Memory B cell (primary cell): Measurements from ENCODE around the gene NAA38.
"Not testable (repeated sequence)": the region's sequence is repeated elsewhere in the genome, so short reads cannot be mapped to it uniquely, and the experiment has no call there.

Experiments used
- ATAC-seq: fragments of 150-1000 bp; cut with Tn5 transposase; 2 replicates; pipeline ENCODE4 v1.10.0; 2021; ENCODE audit warnings: low read depth, mild to moderate bottlenecking, moderate library complexity
- DNase-seq, 2 donors: peaks; one replicate each; pipeline ENCODE4 v3.0.0; 2022; ENCODE audit warnings: low spot score in 2 of 2
- H3K27ac Mint-ChIP-seq: one replicate; pipeline ENCODE4 v1.8.0; 2022; ENCODE audit warnings: mild to moderate bottlenecking, moderate library complexity, mixed read lengths
- H3K27me3 Mint-ChIP-seq: one replicate; pipeline ENCODE4 v1.8.0; 2022; ENCODE audit warnings: mixed read lengths
- H3K36me3 Mint-ChIP-seq: one replicate; pipeline ENCODE4 v1.8.0; 2022; ENCODE audit warnings: mild to moderate bottlenecking, mixed read lengths
- H3K4me1 Mint-ChIP-seq: one replicate; pipeline ENCODE4 v1.8.0; 2022; ENCODE audit warnings: mixed read lengths
- H3K4me3 Mint-ChIP-seq: one replicate; pipeline ENCODE4 v1.8.0; 2022; ENCODE audit warnings: mild to moderate bottlenecking, moderate library complexity, mixed read lengths
- H3K9me3 Mint-ChIP-seq: one replicate; pipeline ENCODE4 v1.8.0; 2022; ENCODE audit warnings: mixed read lengths

NAA38 gene

DNA sequence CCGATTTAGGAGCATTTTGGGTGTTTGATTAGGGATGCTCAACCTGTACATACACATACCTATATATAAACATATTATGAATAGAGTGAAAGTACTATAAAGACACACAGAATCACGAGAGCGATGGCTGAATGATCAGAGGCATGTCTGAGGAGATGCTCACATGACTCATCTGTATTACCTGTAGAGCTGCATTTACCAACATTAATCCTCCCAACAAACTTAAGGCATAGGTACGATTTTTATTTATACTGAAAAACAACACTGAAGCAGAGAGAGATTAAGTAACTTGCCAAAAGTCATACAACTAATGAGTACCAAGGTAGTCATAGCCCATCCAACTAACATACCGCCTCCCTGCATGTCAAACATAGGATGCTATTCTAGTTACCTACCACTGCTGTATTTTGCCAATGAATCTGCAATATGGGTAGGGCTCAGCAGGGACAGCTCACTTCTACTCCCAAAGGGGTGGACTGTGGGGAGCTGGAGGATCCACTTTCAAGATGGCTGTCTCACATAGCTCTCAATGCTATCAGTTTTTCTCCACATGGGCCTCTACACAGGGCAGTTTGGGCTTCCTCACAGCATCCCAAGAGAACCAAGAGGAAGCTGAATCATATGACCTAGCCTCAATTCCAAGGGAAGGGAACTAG, 7.8 kb upstream of the NAA38 start:
- no peak overlapping the region for H3K4me3 Mint-ChIP-seq
- H3K27ac Mint-ChIP-seq, result no peak overlapping the region
- peaks cover 13% of the 10 kb centered on the region for H3K4me1 Mint-ChIP-seq
- no peak for DNase-seq
- H3K36me3 Mint-ChIP-seq, result peaks cover 6% of the 10 kb centered on the region
- no peak for ATAC-seq
- no peaks in the 10 kb centered on the region for H3K27me3 Mint-ChIP-seq
- H3K9me3 Mint-ChIP-seq, result no peaks in the 10 kb centered on the region

GRCh38 chr17:7864384-7864783, 7.0 kb upstream of the NAA38 start:
- not testable (repeated sequence) for ATAC-seq, H3K36me3 Mint-ChIP-seq, H3K9me3 Mint-ChIP-seq

GRCh38 chr17:7862692-7863437, 5.5 kb upstream of the NAA38 start:
- Mint-ChIP-seq H3K9me3 (no peaks in the 10 kb centered on the region), H3K36me3 (peaks cover 6% of the 10 kb centered on the region), H3K4me1 (peaks cover 13% of the 10 kb centered on the region), H3K27me3 (no peaks in the 10 kb centered on the region), H3K27ac (no peak overlapping the region), H3K4me3 (no peak overlapping the region)
- DNase-seq (peak in 1 of 2 donors; percentile 44), ATAC-seq (no peak)

More at GRCh38 chr17:7864384-7864783, 7.0 kb upstream of the NAA38 start:
- not testable (repeated sequence) for H3K27me3 Mint-ChIP-seq, DNase-seq, H3K4me3 Mint-ChIP-seq, H3K27ac Mint-ChIP-seq
- peaks cover 13% of the 10 kb centered on the region for H3K4me1 Mint-ChIP-seq

DNA sequence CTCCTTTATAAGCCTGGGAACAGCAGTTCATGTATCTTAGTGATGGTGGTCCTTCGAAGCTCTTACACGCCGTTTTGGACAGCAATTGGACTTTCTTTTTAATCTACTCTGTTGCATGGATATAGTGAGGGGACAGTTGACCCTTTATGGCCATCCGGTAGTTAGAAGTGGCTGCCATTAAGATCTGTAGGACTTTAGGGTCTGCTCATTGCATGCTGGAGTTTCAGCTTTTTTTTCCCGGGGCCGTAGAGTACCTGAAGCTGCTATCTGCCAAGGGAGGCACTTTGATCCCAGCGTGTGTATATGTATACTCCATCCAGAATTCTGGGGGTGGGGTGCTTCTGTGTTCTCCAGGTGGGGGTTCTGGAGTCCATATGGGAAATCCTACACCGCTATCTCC, 1.7 kb upstream of the NAA38 start:
- DNase-seq (no peak), ATAC-seq (no peak)
- Mint-ChIP-seq H3K27me3 (no peaks in the 10 kb centered on the region), H3K9me3 (no peaks in the 10 kb centered on the region), H3K36me3 (no peaks in the 10 kb centered on the region), H3K27ac (no peak overlapping the region), H3K4me3 (peak overlapping the region; percentile 50), H3K4me1 (peaks cover 11% of the 10 kb centered on the region)

DNA sequence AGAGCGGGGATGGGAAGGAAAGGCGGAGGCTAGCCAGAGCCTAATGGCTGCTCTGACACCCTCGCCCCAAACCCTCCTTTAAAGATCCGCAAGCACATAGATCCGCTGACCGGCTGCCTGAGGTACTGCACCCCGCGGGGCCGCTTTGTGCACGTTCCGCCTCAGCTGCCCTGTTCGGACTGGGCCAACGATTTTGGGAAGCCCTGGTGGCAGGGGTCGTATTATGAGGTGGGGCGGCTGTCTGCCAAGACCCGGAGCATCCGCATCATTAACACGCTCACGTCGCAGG, 1.1 kb upstream of the NAA38 start:
- H3K9me3 Mint-ChIP-seq, result no peaks in the 10 kb centered on the region
- DNase-seq (peak in 1 of 2 donors; percentile 30), ATAC-seq (no peak)
- H3K27me3 Mint-ChIP-seq, result no peaks in the 10 kb centered on the region
- peaks cover 2% of the 10 kb centered on the region for H3K36me3 Mint-ChIP-seq
- peaks cover 11% of the 10 kb centered on the region for H3K4me1 Mint-ChIP-seq
- H3K4me3 Mint-ChIP-seq, result no peak overlapping the region
- H3K27ac Mint-ChIP-seq, result no peak overlapping the region

GRCh38 chr17:7857713-7858521, 558 bp upstream of the NAA38 start, which contains the start of gene CYB5D1:
CYB5D1 (plus strand) TSS chr17:7858003; CDS start chr17:7858135, 132 bp downstream.
- H3K27me3 Mint-ChIP-seq, result no peaks in the 10 kb centered on the region
- ATAC-seq, result peak; percentile 54
- no peak within 1 kb of the TSS for H3K4me3 Mint-ChIP-seq
- peaks cover 2% of the 10 kb centered on the region for H3K36me3 Mint-ChIP-seq
- H3K27ac Mint-ChIP-seq, result no peak within 1 kb of the TSS
- peaks cover 8% of the 10 kb centered on the region for H3K4me1 Mint-ChIP-seq
- no peaks in the 10 kb centered on the region for H3K9me3 Mint-ChIP-seq
- peak; percentile 86 to 88 for DNase-seq

DNA sequence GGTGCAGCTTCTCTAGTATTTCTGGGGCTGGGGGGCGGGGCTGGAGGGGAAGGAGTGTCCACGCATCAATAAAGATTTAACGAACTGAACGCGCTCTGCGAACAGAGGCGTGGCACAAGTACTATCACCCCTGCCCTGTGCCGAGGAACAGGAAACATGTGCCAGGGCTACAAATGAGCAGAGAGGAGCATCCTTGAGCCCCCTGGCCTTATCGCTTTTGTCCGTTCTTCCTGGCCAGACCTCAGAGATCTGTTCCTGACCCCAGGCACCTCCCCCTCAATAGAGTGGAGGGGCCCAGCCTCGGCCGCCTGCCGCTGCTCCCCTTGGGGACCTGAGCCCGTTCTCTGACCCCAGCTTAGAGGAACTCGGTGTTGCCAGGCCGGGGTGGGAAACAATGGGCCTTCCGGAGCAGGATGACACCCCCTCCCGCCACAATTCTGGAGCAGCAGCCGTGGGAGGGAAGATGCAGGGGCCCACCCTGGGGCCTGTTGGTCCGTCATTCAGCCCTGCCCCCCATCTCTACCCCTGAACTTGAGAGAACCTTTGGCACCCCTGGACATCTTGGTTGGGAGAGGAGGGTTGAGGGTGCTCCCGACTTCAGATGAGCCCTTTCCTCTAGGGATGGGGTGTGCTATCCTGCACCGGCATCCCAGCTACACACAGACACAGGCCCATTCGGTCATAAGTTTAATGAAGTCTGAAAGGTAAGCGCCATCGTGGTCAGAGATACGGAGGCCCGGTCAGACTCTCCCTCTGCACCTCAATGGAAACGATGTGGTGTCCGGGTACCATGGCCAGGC, 1.1 kb downstream of the NAA38 start:
- Mint-ChIP-seq H3K9me3 (no peaks in the 10 kb centered on the region), H3K4me1 (peaks cover 15% of the 10 kb centered on the region), H3K4me3 (no peak overlapping the region)

DNA sequence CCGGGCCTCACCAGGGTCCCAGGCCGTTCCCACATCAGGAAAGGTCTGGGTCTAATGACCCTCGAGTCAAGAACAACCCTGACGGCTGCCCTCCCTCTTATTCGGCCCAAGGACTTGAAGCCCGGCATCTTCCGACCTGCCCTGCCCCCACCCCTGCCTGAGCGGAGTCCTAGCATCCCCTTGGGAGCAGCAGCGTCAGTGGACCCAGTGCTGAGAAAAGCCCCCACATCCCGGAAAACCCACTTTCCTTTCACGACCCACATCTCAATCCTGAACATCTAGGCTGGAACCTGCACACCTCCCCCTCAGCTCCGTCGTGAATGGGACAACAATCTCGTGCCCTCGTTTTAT, 1.7 kb downstream of the NAA38 start:
- Mint-ChIP-seq H3K36me3 (peaks cover 2% of the 10 kb centered on the region), H3K27me3 (no peaks in the 10 kb centered on the region), H3K27ac (no peak overlapping the region), H3K4me1 (peaks cover 19% of the 10 kb centered on the region), H3K4me3 (no peak overlapping the region), H3K9me3 (no peaks in the 10 kb centered on the region)
- DNase-seq, result peak in 1 of 2 donors; percentile 44
- no peak for ATAC-seq

More for the DNA sequence above, 1.1 kb downstream of the NAA38 start:
- Mint-ChIP-seq H3K27ac (no peak overlapping the region), H3K36me3 (peaks cover 2% of the 10 kb centered on the region), H3K27me3 (no peaks in the 10 kb centered on the region)
- peak in 1 of 2 donors; percentile 27 for DNase-seq
- ATAC-seq, result no peak

DNA sequence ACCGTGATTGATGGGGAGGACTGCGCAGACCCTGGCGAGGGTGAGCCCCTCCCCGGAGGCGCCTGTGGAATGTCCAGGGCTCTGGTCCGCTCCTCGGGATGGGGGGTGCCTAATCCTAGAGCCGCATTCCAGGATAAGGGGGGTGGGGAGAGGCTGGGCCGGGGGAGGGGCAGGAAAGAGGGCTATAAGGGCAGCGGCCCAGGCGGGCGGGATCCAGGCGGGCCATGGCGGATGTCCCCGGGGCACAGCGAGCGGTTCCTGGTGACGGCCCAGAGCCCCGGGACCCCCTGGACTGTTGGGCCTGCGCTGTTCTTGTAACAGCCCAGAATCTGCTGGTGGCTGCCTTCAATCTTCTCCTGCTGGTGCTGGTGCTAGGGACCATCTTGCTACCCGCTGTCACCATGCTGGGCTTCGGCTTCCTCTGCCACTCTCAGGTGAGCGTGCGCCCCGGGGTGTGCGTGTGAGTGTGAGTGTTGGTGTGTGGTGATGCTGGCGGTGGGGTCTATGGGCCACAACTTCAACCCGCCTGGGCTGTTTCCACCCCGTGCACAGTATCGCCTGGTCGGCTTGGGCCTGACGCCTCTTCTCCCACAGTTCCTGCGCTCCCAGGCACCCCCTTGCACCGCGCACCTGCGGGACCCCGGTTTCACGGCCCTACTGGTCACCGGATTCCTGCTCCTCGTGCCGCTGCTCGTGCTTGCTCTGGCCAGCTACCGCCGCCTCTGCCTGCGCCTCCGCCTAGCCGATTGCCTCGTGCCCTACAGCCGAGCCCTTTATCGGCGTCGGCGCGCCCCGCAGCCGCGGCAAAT, 2.3 kb downstream of the NAA38 start, which contains the start of gene TMEM88:
TMEM88 (plus strand) TSS at position 216 of the 809 bp plus-strand sequence; CDS start at position 225, 9 bp downstream.
- DNase-seq, result peak; percentile 8 to 34
- Mint-ChIP-seq H3K4me3 (peak within 1 kb of the TSS; percentile 27), H3K4me1 (peaks cover 19% of the 10 kb centered on the region), H3K27ac (no peak within 1 kb of the TSS), H3K36me3 (peaks cover 2% of the 10 kb centered on the region), H3K27me3 (no peaks in the 10 kb centered on the region), H3K9me3 (no peaks in the 10 kb centered on the region)
- no peak for ATAC-seq

GRCh38 chr17:7854078-7854777, 3.1 kb downstream of the NAA38 start:
- Mint-ChIP-seq H3K36me3 (peaks cover 3% of the 10 kb centered on the region), H3K9me3 (no peaks in the 10 kb centered on the region), H3K4me1 (peaks cover 19% of the 10 kb centered on the region), H3K27ac (no peak overlapping the region), H3K4me3 (peak overlapping the region; percentile 27), H3K27me3 (no peaks in the 10 kb centered on the region)
- ATAC-seq, result no peak
- DNase-seq, result peak; percentile 2 to 16

GRCh38 chr17:7853691-7854038, 3.7 kb downstream of the NAA38 start:
- Mint-ChIP-seq H3K27me3 (no peaks in the 10 kb centered on the region), H3K4me3 (peak overlapping the region; percentile 27), H3K4me1 (peaks cover 19% of the 10 kb centered on the region), H3K9me3 (no peaks in the 10 kb centered on the region), H3K36me3 (peaks cover 3% of the 10 kb centered on the region), H3K27ac (no peak overlapping the region)
- no peak for DNase-seq
- no peak for ATAC-seq

GRCh38 chr17:7852919-7853690, 4.3 kb downstream of the NAA38 start:
- Mint-ChIP-seq H3K4me3 (no peak overlapping the region), H3K9me3 (no peaks in the 10 kb centered on the region), H3K27me3 (no peaks in the 10 kb centered on the region), H3K36me3 (peaks cover 6% of the 10 kb centered on the region), H3K27ac (peak overlapping the region; percentile 89), H3K4me1 (peaks cover 19% of the 10 kb centered on the region)
- DNase-seq (peak; percentile 18 to 42), ATAC-seq (no peak)
